CD4-positive, CD25-positive, alpha-beta regulatory T cell (primary cell): ENCODE data around the gene PTCRA. TPM values are rescaled to one million over a fixed set of nuclear protein-coding genes. Genes with fewer than 3 reads are reported as not detected.

Source experiments
- ATAC-seq, 2 donors: fragments of 150-1000 bp; cut with Tn5 transposase; one replicate each; pipeline ENCODE4 v1.10.0; 2021; ENCODE audit warnings: low read depth in 2 of 2, moderate number of reproducible peaks in 2 of 2, moderate library complexity in 1 of 2
- DNase-seq, 3 donors: peaks; one replicate each; pipeline versions ENCODE4 v3.0.0 to v3.0.0-alpha.2; 2012 to 2022; ENCODE audit warnings: mixed read lengths in 1 of 3
- H3K27ac ChIP-seq: one replicate; pipeline ENCODE4 v1.7.0; 2013; ENCODE audit warnings: mild to moderate bottlenecking, low read length; ENCODE audit not compliant: insufficient read depth, poor library complexity, severe bottlenecking
- H3K27me3 ChIP-seq: one replicate; pipeline ENCODE4 v1.7.0; 2013; ENCODE audit warnings: low read length; ENCODE audit not compliant: control insufficient read depth, insufficient read depth
- H3K36me3 ChIP-seq: one replicate; pipeline ENCODE4 v1.7.0; 2013; ENCODE audit warnings: mild to moderate bottlenecking, low read length, moderate library complexity; ENCODE audit not compliant: control insufficient read depth, insufficient read depth
- H3K4me1 ChIP-seq: 2 replicates; pipeline ENCODE4 v1.7.0; 2013; ENCODE audit warnings: mild to moderate bottlenecking, low read length; ENCODE audit not compliant: insufficient read depth, control insufficient read depth, poor library complexity, severe bottlenecking
- H3K4me3 ChIP-seq: one replicate; pipeline ENCODE4 v1.7.0; 2013; ENCODE audit warnings: low read depth, mild to moderate bottlenecking, low read length, moderate library complexity
- H3K9me3 ChIP-seq, 2 experiments: 1 replicate in 1 of 2; 2 replicates in 1 of 2; pipeline ENCODE4 v1.7.0; 2013; ENCODE audit warnings: low read length in 2 of 2, mild to moderate bottlenecking in 1 of 2, moderate library complexity in 1 of 2; ENCODE audit not compliant: control insufficient read depth in 2 of 2
- H3K27ac Mint-ChIP-seq, 3 donors: one replicate each; pipeline ENCODE4 v1.8.0; 2020 to 2022; ENCODE audit warnings: mild to moderate bottlenecking in 3 of 3, mixed read lengths in 3 of 3, moderate library complexity in 2 of 3
- H3K27me3 Mint-ChIP-seq: one replicate; pipeline ENCODE4 v1.8.0; 2022; ENCODE audit warnings: mild to moderate bottlenecking, mixed read lengths
- H3K36me3 Mint-ChIP-seq: one replicate; pipeline ENCODE4 v1.8.0; 2020; ENCODE audit warnings: mixed read lengths
- H3K4me1 Mint-ChIP-seq, 4 donors: one replicate each; pipeline ENCODE4 v1.8.0; 2020 to 2022; ENCODE audit warnings: mixed read lengths in 4 of 4, mild to moderate bottlenecking in 1 of 4
- H3K4me3 Mint-ChIP-seq, 4 donors: one replicate each; pipeline ENCODE4 v1.8.0; 2020 to 2022; ENCODE audit warnings: mild to moderate bottlenecking in 4 of 4, mixed read lengths in 4 of 4, moderate library complexity in 3 of 4
- H3K9me3 Mint-ChIP-seq, 7 donors: one replicate each; pipeline ENCODE4 v1.8.0; 2020 to 2022; ENCODE audit warnings: mixed read lengths in 7 of 7, mild to moderate bottlenecking in 3 of 7, moderate library complexity in 2 of 7
- polyA plus RNA-seq, 4 donors: library from polyadenylated mRNA; unstranded; fragments of 300-500 nt; fragmentation: Illumina TruSeq; gene quantifications; one replicate each; pipeline ENCODE4 v1.2.3, GENCODE V29; 2021
- total RNA-seq: library from RNA; stranded (reverse); gene quantifications from one replicate; pipeline ENCODE4 v1.2.3, GENCODE V29; 2022

PTCRA gene
- total and polyA plus RNA-seq, 5 donors from 2014 or later = 1.1 TPM; not detected in 4

DNA sequence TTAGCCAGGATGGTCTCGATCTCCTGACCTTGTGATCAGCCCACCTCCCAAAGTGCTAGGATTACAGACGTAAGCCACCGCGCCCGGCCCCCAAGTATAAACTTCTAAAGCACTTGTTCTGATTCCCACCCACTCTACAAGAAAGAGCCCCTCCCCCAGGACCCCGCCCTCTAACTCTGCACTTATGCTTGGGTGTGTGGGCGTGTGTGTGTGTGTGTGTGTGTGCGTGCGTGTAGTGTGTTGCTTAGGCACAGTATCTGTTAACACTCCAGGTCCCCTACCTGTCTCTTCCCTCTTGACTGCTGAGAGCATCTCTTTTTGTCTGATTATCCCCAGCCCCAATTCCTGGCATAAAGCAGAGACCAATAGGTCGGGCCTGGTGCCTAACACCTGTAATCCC is 6.0 kb upstream of the PTCRA start:
- H3K4me1 ChIP-seq = peaks cover 7% of the 10 kb centered on the region
- no peak overlapping the region for H3K4me3 ChIP-seq
- H3K4me3 Mint-ChIP-seq = no peak overlapping the region
- no peaks in the 10 kb centered on the region for H3K36me3 ChIP-seq
- ATAC-seq = no peak
- H3K9me3 Mint-ChIP-seq = no peaks in the 10 kb centered on the region
- no peaks in the 10 kb centered on the region for H3K9me3 ChIP-seq
- peaks cover 2% of the 10 kb centered on the region for H3K27me3 ChIP-seq
- peaks cover 16% of the 10 kb centered on the region for H3K27me3 Mint-ChIP-seq
- H3K27ac Mint-ChIP-seq = peak overlapping the region in 1 of 3 donors; percentile 74
- no peak for DNase-seq
- peaks cover 0 to 3% (median 0%) of the 10 kb centered on the region in 4 donors for H3K4me1 Mint-ChIP-seq
- no peaks in the 10 kb centered on the region for H3K36me3 Mint-ChIP-seq
- H3K27ac ChIP-seq = no peak overlapping the region

DNA sequence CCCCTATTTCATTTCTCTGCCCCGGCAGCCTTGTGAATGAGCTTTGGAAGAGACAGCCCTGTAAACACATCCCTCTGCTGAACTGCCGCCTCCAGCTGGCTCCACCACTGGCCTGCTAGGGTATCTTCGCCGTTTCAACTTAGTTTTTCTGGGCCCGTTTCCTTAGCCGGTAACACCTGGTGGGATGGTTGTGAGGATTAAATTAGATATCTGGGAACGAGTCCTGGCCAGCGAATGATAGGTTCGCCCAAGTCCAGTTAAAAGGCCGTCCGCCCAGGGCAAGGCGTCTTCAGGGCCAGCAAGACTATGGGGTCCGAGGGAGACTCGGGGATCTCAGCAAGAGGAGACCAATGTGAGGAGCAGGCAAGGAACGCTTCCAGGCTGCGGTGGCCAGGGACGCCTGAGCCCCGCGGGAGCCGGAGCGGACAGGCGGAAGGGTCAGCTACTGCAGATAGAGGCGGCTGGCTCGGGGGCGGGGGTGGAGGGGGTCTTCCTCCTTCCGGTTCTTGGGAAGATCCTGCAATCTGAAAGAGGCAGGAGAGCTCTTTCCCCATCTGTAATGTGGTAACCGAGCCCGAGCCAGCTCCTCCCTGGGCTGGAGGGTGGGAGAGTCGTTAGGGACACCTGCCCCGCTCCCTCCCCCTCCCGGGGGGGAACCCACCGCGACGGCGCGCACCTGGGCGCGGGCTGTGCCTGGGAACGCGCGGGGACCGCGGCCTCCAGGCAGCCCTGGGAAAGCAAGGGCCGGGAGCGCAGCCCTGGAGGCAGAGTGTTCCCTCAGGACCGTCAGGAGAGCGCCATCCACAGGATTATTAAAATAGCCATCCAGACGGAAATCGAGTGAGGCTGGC is 4.5 kb upstream of the PTCRA start:
- no peak overlapping the region for H3K27ac ChIP-seq
- peaks cover 14% of the 10 kb centered on the region for H3K27me3 Mint-ChIP-seq
- H3K27ac Mint-ChIP-seq = peak overlapping the region in 1 of 3 donors; percentile 85
- H3K9me3 ChIP-seq = no peaks in the 10 kb centered on the region
- no peak for ATAC-seq
- no peaks in the 10 kb centered on the region for H3K9me3 Mint-ChIP-seq
- peaks cover 2% of the 10 kb centered on the region for H3K27me3 ChIP-seq
- DNase-seq = no peak
- no peaks in the 10 kb centered on the region for H3K36me3 ChIP-seq
- peak overlapping the region in 1 of 4 donors; percentile 60 for H3K4me3 Mint-ChIP-seq
- H3K36me3 Mint-ChIP-seq = no peaks in the 10 kb centered on the region
- H3K4me1 Mint-ChIP-seq = peaks cover 0 to 3% (median 0%) of the 10 kb centered on the region in 4 donors
- no peak overlapping the region for H3K4me3 ChIP-seq
- peaks cover 7% of the 10 kb centered on the region for H3K4me1 ChIP-seq

DNA sequence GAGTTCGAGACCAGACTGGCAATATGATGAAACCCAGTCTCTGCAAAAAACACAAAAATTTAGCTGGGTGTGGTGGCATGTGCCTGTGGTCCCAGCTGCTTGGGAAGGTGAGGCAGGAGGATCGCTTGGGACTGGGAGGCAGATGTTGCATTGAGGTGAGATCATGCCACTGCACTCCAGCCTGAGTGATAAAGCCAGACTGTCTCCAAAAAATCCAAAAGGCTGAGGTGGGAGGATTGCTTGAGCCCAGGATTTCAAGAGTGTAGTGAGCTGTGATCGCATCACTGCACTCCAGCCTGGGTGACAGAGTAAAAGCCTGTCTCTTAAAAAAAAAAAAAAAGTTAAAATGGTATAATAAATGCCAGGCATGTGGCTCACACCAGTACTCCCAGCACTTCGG is 1.3 kb upstream of the PTCRA start:
- Histone ChIP-seq H3K9me3 (no peaks in the 10 kb centered on the region), H3K4me1 (peaks cover 7% of the 10 kb centered on the region), H3K27ac (no peak overlapping the region), H3K27me3 (peaks cover 2% of the 10 kb centered on the region), H3K4me3 (no peak overlapping the region), H3K36me3 (no peaks in the 10 kb centered on the region)
- H3K4me1 Mint-ChIP-seq = peaks cover 0 to 3% (median 0%) of the 10 kb centered on the region in 4 donors
- no peak overlapping the region for H3K4me3 Mint-ChIP-seq
- peaks cover 14% of the 10 kb centered on the region for H3K27me3 Mint-ChIP-seq
- H3K9me3 Mint-ChIP-seq = no peaks in the 10 kb centered on the region
- ATAC-seq (no peak), DNase-seq (no peak)
- no peak overlapping the region for H3K27ac Mint-ChIP-seq
- no peaks in the 10 kb centered on the region for H3K36me3 Mint-ChIP-seq

DNA sequence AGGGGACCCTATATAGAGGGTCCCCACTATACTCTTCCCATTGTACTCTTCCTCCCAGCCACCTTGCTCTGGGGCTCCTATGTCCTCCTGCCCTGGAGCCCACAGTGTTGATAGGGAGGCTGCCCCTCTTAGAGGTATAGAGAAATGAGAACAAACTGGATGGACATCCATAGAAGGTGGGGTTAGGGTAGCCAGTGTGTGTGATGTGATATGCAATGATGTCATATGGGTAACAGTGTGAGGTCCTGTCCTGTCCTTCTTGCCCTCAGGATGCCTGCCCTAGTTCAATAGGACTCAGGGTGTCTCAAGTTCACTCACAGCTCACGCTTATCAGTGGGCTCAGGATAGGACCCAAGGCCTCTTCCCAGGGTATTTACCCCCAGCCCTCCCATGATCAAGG is 435 bp downstream of the PTCRA start:
- DNase-seq (no peak), ATAC-seq (no peak)
- Mint-ChIP-seq H3K4me3 (no peak overlapping the region), H3K9me3 (no peaks in the 10 kb centered on the region), H3K36me3 (no peaks in the 10 kb centered on the region), H3K4me1 (peaks cover 0 to under 1% (median 0%) of the 10 kb centered on the region in 4 donors), H3K27me3 (peaks cover 10% of the 10 kb centered on the region), H3K27ac (no peak overlapping the region)
- no peaks in the 10 kb centered on the region for H3K9me3 ChIP-seq
- H3K4me3 ChIP-seq = no peak overlapping the region
- no peak overlapping the region for H3K27ac ChIP-seq
- H3K4me1 ChIP-seq = peaks cover 5% of the 10 kb centered on the region
- H3K27me3 ChIP-seq = peaks cover 2% of the 10 kb centered on the region
- H3K36me3 ChIP-seq = no peaks in the 10 kb centered on the region

DNA sequence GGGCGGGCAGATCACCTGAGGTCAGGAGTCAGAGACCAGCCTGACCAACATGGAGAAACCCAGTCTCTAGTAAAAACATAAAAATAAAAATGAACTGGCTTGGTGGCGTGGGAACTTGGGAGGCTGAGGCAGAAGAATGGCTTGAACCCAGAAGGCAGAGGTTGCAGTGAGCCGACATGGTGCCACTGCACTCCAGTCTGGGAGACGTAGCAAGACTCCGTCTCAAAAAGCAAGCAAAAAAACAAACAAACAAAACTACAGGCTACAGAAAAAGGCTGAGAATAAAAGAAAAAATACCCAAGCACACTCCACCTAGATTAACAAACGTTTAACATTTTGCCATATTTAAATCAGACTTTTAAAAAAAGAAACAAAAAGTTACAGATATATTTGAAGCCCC is 5.9 kb downstream of the PTCRA start:
- H3K27me3 Mint-ChIP-seq = no peaks in the 10 kb centered on the region
- no peaks in the 10 kb centered on the region for H3K27me3 ChIP-seq
- ATAC-seq (no peak), DNase-seq (no peak)
- H3K4me1 ChIP-seq = no peaks in the 10 kb centered on the region
- H3K36me3 Mint-ChIP-seq = no peaks in the 10 kb centered on the region
- H3K4me3 ChIP-seq = no peak overlapping the region
- H3K9me3 Mint-ChIP-seq = no peaks in the 10 kb centered on the region
- no peak overlapping the region for H3K4me3 Mint-ChIP-seq
- H3K27ac Mint-ChIP-seq = no peak overlapping the region
- no peak overlapping the region for H3K27ac ChIP-seq
- H3K36me3 ChIP-seq = no peaks in the 10 kb centered on the region
- no peaks in the 10 kb centered on the region for H3K9me3 ChIP-seq
- H3K4me1 Mint-ChIP-seq = no peaks in the 10 kb centered on the region

DNA sequence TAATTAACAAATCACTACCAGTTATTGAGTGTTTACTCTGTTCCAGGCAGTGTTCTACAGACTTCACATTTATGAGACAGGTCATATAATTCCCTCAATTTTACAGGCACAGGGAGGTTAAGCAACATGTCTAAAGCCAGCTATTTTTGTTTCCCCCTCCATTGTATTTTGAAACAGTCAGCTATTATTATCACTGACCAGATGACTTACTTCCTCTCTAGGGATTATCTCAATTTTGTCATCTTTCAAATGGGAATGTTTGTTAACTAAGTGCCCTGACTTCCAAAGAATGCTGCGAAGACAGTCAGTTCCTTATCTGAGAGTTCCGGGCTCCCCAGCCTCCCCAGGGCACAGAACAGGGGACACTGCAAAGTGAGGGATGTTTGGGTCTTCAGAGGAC is 7.8 kb downstream of the PTCRA start:
- peaks cover 10% of the 10 kb centered on the region for H3K4me1 ChIP-seq
- H3K9me3 Mint-ChIP-seq = no peaks in the 10 kb centered on the region
- ATAC-seq (no peak), DNase-seq (no peak)
- no peak overlapping the region for H3K27ac ChIP-seq
- H3K36me3 ChIP-seq = no peaks in the 10 kb centered on the region
- H3K9me3 ChIP-seq = no peaks in the 10 kb centered on the region
- no peaks in the 10 kb centered on the region for H3K27me3 ChIP-seq
- peaks cover under 1 to 5% (median 5%) of the 10 kb centered on the region in 4 donors for H3K4me1 Mint-ChIP-seq
- H3K36me3 Mint-ChIP-seq = no peaks in the 10 kb centered on the region
- no peak overlapping the region for H3K4me3 ChIP-seq
- no peaks in the 10 kb centered on the region for H3K27me3 Mint-ChIP-seq
- peak overlapping the region in 1 of 3 donors; percentile 38 for H3K27ac Mint-ChIP-seq
- no peak overlapping the region for H3K4me3 Mint-ChIP-seq

DNA sequence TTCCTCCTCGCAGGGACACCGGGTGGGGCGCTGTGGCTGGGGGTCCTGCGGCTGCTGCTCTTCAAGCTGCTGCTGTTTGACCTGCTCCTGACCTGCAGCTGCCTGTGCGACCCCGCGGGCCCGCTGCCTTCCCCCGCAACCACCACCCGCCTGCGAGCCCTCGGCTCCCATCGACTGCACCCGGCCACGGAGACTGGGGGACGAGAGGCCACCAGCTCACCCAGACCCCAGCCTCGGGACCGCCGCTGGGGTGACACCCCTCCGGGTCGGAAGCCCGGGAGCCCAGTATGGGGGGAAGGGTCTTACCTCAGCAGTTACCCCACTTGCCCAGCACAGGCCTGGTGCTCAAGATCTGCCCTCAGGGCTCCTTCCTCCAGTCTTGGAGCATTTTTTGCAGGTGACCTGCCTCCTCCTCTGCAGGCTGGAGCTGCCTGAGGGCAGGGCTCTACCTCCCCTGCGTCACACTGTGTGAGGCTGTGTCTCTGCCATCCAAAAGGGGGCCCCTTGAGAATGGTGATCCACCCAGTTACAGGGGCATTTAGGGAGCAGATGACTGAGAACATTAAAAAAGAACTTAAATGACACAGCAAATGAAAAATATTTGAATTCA is 9.5 kb downstream of the PTCRA start:
- DNase-seq (no peak), ATAC-seq (no peak)
- H3K27me3 Mint-ChIP-seq = no peaks in the 10 kb centered on the region
- no peaks in the 10 kb centered on the region for H3K36me3 ChIP-seq
- H3K27me3 ChIP-seq = no peaks in the 10 kb centered on the region
- H3K9me3 Mint-ChIP-seq = peaks cover 0 to 1% (median 0%) of the 10 kb centered on the region in 7 donors
- H3K4me3 ChIP-seq = no peak overlapping the region
- H3K27ac Mint-ChIP-seq = peak overlapping the region in 1 of 3 donors; percentile 92
- peaks cover 22% of the 10 kb centered on the region for H3K4me1 ChIP-seq
- H3K9me3 ChIP-seq = no peaks in the 10 kb centered on the region
- H3K36me3 Mint-ChIP-seq = no peaks in the 10 kb centered on the region
- peak overlapping the region in 1 of 4 donors; percentile 41 for H3K4me3 Mint-ChIP-seq
- H3K4me1 Mint-ChIP-seq = peaks cover 6 to 18% (median 12%) of the 10 kb centered on the region in 4 donors
- no peak overlapping the region for H3K27ac ChIP-seq
